H9 (cell line): Measurements from ENCODE around the gene KTI12. TPM values are rescaled to one million over a fixed set of nuclear protein-coding genes. Genes with fewer than 3 reads are reported as not detected.
A peak's percentile ranks its signal among the peaks of the same experiment; 100 is the strongest.

ENCODE experiments used
- DNase-seq: peaks from one replicate; pipeline ENCODE4 v3.0.0-alpha.2; 2017
- H2AFZ ChIP-seq: one replicate; pipeline ENCODE4 v1.6.1; 2013; ENCODE audit warnings: mild to moderate bottlenecking, low read length, control low read depth, moderate library complexity
- H2AK5ac ChIP-seq: 2 replicates; pipeline ENCODE4 v1.6.1; 2013; ENCODE audit warnings: low read length, control low read depth, mixed read lengths; ENCODE audit not compliant: insufficient read length
- H2BK120ac ChIP-seq: one replicate; pipeline ENCODE4 v1.6.1; 2013; ENCODE audit warnings: low read depth, mild to moderate bottlenecking, low read length, control low read depth, inconsistent platforms; ENCODE audit not compliant: poor library complexity, severe bottlenecking
- H2BK12ac ChIP-seq: 2 replicates; pipeline ENCODE4 v1.6.1; 2013; ENCODE audit warnings: low read length, control low read depth, mixed read lengths, low read depth; ENCODE audit not compliant: insufficient read length
- H2BK15ac ChIP-seq: 2 replicates; pipeline ENCODE4 v1.6.1; 2013; ENCODE audit warnings: low read depth, low read length, control low read depth
- H2BK20ac ChIP-seq: one replicate; pipeline ENCODE4 v1.6.1; 2013; ENCODE audit warnings: low read depth, mild to moderate bottlenecking, low read length, control low read depth, inconsistent platforms; ENCODE audit not compliant: poor library complexity, severe bottlenecking
- H2BK5ac ChIP-seq: 2 replicates; pipeline ENCODE4 v1.6.1; 2013; ENCODE audit warnings: low read length, control low read depth, mixed read lengths; ENCODE audit not compliant: insufficient read length
- H3K14ac ChIP-seq: 2 replicates; pipeline ENCODE4 v1.6.1; 2013; ENCODE audit warnings: low read length, control low read depth; ENCODE audit not compliant: insufficient read depth
- H3K18ac ChIP-seq: 2 replicates; pipeline ENCODE4 v1.6.1; 2013; ENCODE audit warnings: low read depth, mild to moderate bottlenecking, mixed read lengths, low read length, control low read depth; ENCODE audit not compliant: insufficient read length
- H3K23ac ChIP-seq: 2 replicates; pipeline ENCODE4 v1.6.1; 2013; ENCODE audit warnings: low read length, control low read depth, mixed read lengths, low read depth; ENCODE audit not compliant: insufficient read length
- H3K23me2 ChIP-seq: 2 replicates; pipeline ENCODE4 v1.6.1; 2013; ENCODE audit warnings: low read depth, mild to moderate bottlenecking, mixed read lengths, low read length, control low read depth; ENCODE audit not compliant: insufficient read length, poor library complexity, severe bottlenecking
- H3K27ac ChIP-seq: 2 replicates; pipeline ENCODE4 v1.5.1; 2013; ENCODE audit warnings: low read length, control low read depth, mixed read lengths, low read depth; ENCODE audit not compliant: insufficient read length
- H3K27me3 ChIP-seq: 2 replicates; pipeline ENCODE4 v1.6.1; 2013; ENCODE audit warnings: low read length, control low read depth, inconsistent platforms; ENCODE audit not compliant: insufficient read depth
- H3K4ac ChIP-seq: 2 replicates; pipeline ENCODE4 v1.6.1; 2013; ENCODE audit warnings: low read depth, mild to moderate bottlenecking, control low read depth, inconsistent platforms, low read length, moderate library complexity
- H3K4me1 ChIP-seq: 2 replicates; pipeline ENCODE4 v1.6.1; 2013; ENCODE audit warnings: low read length, control low read depth, inconsistent platforms; ENCODE audit not compliant: insufficient read depth
- H3K4me2 ChIP-seq: 2 replicates; pipeline ENCODE4 v1.6.1; 2013; ENCODE audit warnings: low read length, control low read depth, mixed read lengths; ENCODE audit not compliant: insufficient read length, insufficient read depth
- H3K56ac ChIP-seq: 2 replicates; pipeline ENCODE4 v1.6.1; 2013; ENCODE audit warnings: low read depth, mild to moderate bottlenecking, mixed read lengths, low read length, control low read depth; ENCODE audit not compliant: insufficient read length
- H3K79me1 ChIP-seq: 2 replicates; pipeline ENCODE4 v1.6.1; 2013; ENCODE audit warnings: low read depth, mild to moderate bottlenecking, moderate library complexity, low read length, control low read depth, inconsistent platforms; ENCODE audit not compliant: insufficient read depth, poor library complexity, severe bottlenecking
- H3K79me2 ChIP-seq: 2 replicates; pipeline ENCODE4 v1.6.1; 2013; ENCODE audit warnings: low read length, control low read depth, inconsistent platforms; ENCODE audit not compliant: insufficient read depth
- H3K9ac ChIP-seq: 2 replicates; pipeline ENCODE4 v1.6.1; 2013; ENCODE audit warnings: low read length, control low read depth, mixed read lengths; ENCODE audit not compliant: insufficient read length; ENCODE audit errors: extremely low read depth
- H3K9me3 ChIP-seq: one replicate; pipeline ENCODE4 v1.6.1; 2013; ENCODE audit warnings: low read depth, low read length, inconsistent platforms; ENCODE audit not compliant: control insufficient read depth
- H3T11ph ChIP-seq: one replicate; pipeline ENCODE4 v1.6.1; 2013; ENCODE audit warnings: mild to moderate bottlenecking, low read length, control low read depth, inconsistent platforms
- H4K20me1 ChIP-seq: one replicate; pipeline ENCODE4 v1.6.1; 2013; ENCODE audit not compliant: control insufficient read depth, insufficient read length, insufficient read depth
- H4K5ac ChIP-seq: 2 replicates; pipeline ENCODE4 v1.6.1; 2013; ENCODE audit warnings: low read depth, mild to moderate bottlenecking, mixed read lengths, low read length, control low read depth; ENCODE audit not compliant: insufficient read length
- H4K8ac ChIP-seq: replicated peaks from 2 replicates; pipeline ENCODE4 v1.6.1; 2013; ENCODE audit warnings: low read length, control low read depth, mixed read lengths, low read depth; ENCODE audit not compliant: insufficient read length
- H4K91ac ChIP-seq: 2 replicates; pipeline ENCODE4 v1.6.1; 2013; ENCODE audit warnings: low read depth, mild to moderate bottlenecking, moderate library complexity, mixed read lengths, low read length, control low read depth; ENCODE audit not compliant: insufficient read length
- H3K27ac Mint-ChIP-seq, 3 experiments: 2 replicates in 2 of 3; 3 replicates in 1 of 3; pipeline ENCODE4 v1.8.0; 2020 to 2021; ENCODE audit warnings: mixed read lengths in 3 of 3, mild to moderate bottlenecking in 1 of 3, moderate library complexity in 1 of 3
- H3K27me3 Mint-ChIP-seq: 2 replicates; pipeline ENCODE4 v1.8.0; 2021; ENCODE audit warnings: low read depth, mild to moderate bottlenecking, moderate library complexity, mixed read lengths
- H3K36me3 Mint-ChIP-seq, 3 experiments: 2 replicates in 2 of 3; 3 replicates in 1 of 3; pipeline ENCODE4 v1.8.0; 2020 to 2021; ENCODE audit warnings: low read depth in 3 of 3, mixed read lengths in 3 of 3; ENCODE audit not compliant: insufficient read depth in 1 of 3
- H3K4me1 Mint-ChIP-seq, 2 experiments: 2 replicates each; pipeline ENCODE4 v1.8.0; 2020; ENCODE audit warnings: mixed read lengths in 2 of 2
- H3K4me3 Mint-ChIP-seq, 2 experiments: 2 replicates in 1 of 2; 3 replicates in 1 of 2; pipeline ENCODE4 v1.8.0; 2020 to 2021; ENCODE audit warnings: mild to moderate bottlenecking in 2 of 2, mixed read lengths in 2 of 2, moderate library complexity in 1 of 2
- H3K9me3 Mint-ChIP-seq, 2 experiments: 2 replicates in 1 of 2; 3 replicates in 1 of 2; pipeline ENCODE4 v1.8.0; 2020; ENCODE audit warnings: mild to moderate bottlenecking in 2 of 2, mixed read lengths in 2 of 2, moderate library complexity in 1 of 2
- WGBS: extraction: QIAGEN DNeasy Blood & Tissue Kit; methylation state at CpG from one replicate; pipeline ENCODE4 v1.1.7; 2013; ENCODE audit warnings: missing lambda C conversion rate, low lambda C conversion rate, mixed read lengths; ENCODE audit not compliant: insufficient read length; ENCODE audit errors: extremely low coverage; 5-methylcytosine and 5-hydroxymethylcytosine counted together
- long read RNA-seq: library from polyadenylated mRNA; unstranded; transcript quantifications from one replicate; pipeline ENCODE4 v2.0.0, GENCODE V29; 2020
- total RNA-seq: library from RNA; stranded (reverse); gene quantifications from 2 replicates; pipeline ENCODE4 v1.2.1, GENCODE V29; 2021
- TF ChIP-seq, protein P1 (sequence below): fragments of 200-600 bp; sonication (generic); conservative IDR thresholded peaks from 3 replicates; pipeline ENCODE4 v1.8.0; 2021; ENCODE audit warnings: antibody characterized with exemption, mild to moderate bottlenecking

KTI12 gene, protein sequence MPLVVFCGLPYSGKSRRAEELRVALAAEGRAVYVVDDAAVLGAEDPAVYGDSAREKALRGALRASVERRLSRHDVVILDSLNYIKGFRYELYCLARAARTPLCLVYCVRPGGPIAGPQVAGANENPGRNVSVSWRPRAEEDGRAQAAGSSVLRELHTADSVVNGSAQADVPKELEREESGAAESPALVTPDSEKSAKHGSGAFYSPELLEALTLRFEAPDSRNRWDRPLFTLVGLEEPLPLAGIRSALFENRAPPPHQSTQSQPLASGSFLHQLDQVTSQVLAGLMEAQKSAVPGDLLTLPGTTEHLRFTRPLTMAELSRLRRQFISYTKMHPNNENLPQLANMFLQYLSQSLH
- total RNA-seq = 15.6 and 16.7 TPM in 2 replicates
- long read RNA-seq, transcript KTI12-201 (1 exons, 1,714 nt) = major isoform, 246 of 246 reads
- long read RNA-seq, partial matches to known transcripts = 0 of 246 reads
- long read RNA-seq, other reads (novel, unspliced or antisense) = 0 of 246 reads

- Histone ChIP-seq H2BK120ac (no peak within 1 kb of the TSS), H2AK5ac (no peak within 1 kb of the TSS), H3K4ac (no peak within 1 kb of the TSS; the same call in 1 of the 2 replicates), H3K14ac (peak within 1 kb of the TSS; percentile 96), H2BK15ac (no peak within 1 kb of the TSS; the same call in 1 of the 2 replicates), H3K79me2 (peaks cover 4% of the 10 kb centered on the region; the same call in 1 of the 2 replicates), H2BK20ac (no peak within 1 kb of the TSS), H3K4me1 (peaks cover 2% of the 10 kb centered on the region; the same call in 1 of the 2 replicates), H2BK5ac (no peak within 1 kb of the TSS), H3K79me1 (no peaks in the 10 kb centered on the region), H3K27me3 (no peaks in the 10 kb centered on the region), H3K27ac (no peak within 1 kb of the TSS), H3K18ac (peak within 1 kb of the TSS; percentile 91), H3K9ac (peak within 1 kb of the TSS; percentile 89), H4K8ac (no peak within 1 kb of the TSS), H4K20me1 (no peaks in the 10 kb centered on the region), H3T11ph (no peak within 1 kb of the TSS), H3K56ac (no peak within 1 kb of the TSS), H2BK12ac (no peak within 1 kb of the TSS), H3K23me2 (peaks cover 10% of the 10 kb centered on the region), H3K4me2 (peak within 1 kb of the TSS; percentile 75), H4K5ac (no peak within 1 kb of the TSS), H2AFZ (no peak within 1 kb of the TSS), H3K23ac (no peak within 1 kb of the TSS), H3K9me3 (no peaks in the 10 kb centered on the region), H4K91ac (no peak within 1 kb of the TSS)
- DNase-seq = peak; percentile 87
- H3K4me3 Mint-ChIP-seq = peak within 1 kb of the TSS; percentile 90 to 91
- no CpG with 5 or more reads among the region's 78 CpGs for WGBS
- H3K9me3 Mint-ChIP-seq = no peaks in the 10 kb centered on the region
- H3K27me3 Mint-ChIP-seq = no peaks in the 10 kb centered on the region; the same call in 1 of the 2 replicates
- peaks cover 6 to 44% (median 33%) of the 10 kb centered on the region in 3 experiments; a peak in 5 of 7 replicates for H3K36me3 Mint-ChIP-seq
- H3K4me1 Mint-ChIP-seq = peaks cover 21 to 22% of the 10 kb centered on the region in 2 experiments
- peak within 1 kb of the TSS; percentile 66 to 96 (median 74); a peak in 5 of 7 replicates for H3K27ac Mint-ChIP-seq
- TF ChIP-seq, protein P1, sequence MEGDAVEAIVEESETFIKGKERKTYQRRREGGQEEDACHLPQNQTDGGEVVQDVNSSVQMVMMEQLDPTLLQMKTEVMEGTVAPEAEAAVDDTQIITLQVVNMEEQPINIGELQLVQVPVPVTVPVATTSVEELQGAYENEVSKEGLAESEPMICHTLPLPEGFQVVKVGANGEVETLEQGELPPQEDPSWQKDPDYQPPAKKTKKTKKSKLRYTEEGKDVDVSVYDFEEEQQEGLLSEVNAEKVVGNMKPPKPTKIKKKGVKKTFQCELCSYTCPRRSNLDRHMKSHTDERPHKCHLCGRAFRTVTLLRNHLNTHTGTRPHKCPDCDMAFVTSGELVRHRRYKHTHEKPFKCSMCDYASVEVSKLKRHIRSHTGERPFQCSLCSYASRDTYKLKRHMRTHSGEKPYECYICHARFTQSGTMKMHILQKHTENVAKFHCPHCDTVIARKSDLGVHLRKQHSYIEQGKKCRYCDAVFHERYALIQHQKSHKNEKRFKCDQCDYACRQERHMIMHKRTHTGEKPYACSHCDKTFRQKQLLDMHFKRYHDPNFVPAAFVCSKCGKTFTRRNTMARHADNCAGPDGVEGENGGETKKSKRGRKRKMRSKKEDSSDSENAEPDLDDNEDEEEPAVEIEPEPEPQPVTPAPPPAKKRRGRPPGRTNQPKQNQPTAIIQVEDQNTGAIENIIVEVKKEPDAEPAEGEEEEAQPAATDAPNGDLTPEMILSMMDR = no peak
Measured at GRCh38 chr1:52033190-52034049, at the start of gene KTI12. Gene KTI12, minus strand, starts transcription at chr1:52033810. Its CDS starts 49 bp downstream, at chr1:52033761.
